ENCODE measurements around the gene CKLF. TPM values are rescaled to one million over a fixed set of nuclear protein-coding genes. Genes with fewer than 3 reads are reported as not detected.

The CKLF gene
- total RNA-seq, 4 donors from 2014 or later: 30.5 to 94.3 (median 42.2) TPM

DNA sequence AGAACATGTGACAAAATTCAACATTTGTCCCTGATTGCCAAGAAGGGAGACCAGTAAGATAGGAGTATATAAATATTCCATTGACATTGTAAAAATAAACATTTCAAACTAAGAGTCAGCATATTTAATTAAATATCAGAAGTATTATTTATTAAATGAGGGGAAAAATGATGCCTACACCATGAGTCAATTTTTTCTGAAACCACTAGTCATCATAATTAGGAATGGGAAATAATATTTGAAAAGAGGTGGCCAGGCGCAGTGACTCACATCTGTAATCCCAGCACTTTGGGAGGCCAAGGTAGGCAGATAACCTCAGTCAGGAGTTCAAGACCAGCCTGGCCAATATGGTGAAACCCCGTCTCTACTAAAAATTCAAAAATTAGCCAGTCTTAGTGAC, 16.0 kb downstream of the CKLF start:
- TF ChIP-seq, protein P1, sequence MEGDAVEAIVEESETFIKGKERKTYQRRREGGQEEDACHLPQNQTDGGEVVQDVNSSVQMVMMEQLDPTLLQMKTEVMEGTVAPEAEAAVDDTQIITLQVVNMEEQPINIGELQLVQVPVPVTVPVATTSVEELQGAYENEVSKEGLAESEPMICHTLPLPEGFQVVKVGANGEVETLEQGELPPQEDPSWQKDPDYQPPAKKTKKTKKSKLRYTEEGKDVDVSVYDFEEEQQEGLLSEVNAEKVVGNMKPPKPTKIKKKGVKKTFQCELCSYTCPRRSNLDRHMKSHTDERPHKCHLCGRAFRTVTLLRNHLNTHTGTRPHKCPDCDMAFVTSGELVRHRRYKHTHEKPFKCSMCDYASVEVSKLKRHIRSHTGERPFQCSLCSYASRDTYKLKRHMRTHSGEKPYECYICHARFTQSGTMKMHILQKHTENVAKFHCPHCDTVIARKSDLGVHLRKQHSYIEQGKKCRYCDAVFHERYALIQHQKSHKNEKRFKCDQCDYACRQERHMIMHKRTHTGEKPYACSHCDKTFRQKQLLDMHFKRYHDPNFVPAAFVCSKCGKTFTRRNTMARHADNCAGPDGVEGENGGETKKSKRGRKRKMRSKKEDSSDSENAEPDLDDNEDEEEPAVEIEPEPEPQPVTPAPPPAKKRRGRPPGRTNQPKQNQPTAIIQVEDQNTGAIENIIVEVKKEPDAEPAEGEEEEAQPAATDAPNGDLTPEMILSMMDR (IDR thresholded peaks at IDR 0.05; ENCODE audit: low read depth): no peak

DNA sequence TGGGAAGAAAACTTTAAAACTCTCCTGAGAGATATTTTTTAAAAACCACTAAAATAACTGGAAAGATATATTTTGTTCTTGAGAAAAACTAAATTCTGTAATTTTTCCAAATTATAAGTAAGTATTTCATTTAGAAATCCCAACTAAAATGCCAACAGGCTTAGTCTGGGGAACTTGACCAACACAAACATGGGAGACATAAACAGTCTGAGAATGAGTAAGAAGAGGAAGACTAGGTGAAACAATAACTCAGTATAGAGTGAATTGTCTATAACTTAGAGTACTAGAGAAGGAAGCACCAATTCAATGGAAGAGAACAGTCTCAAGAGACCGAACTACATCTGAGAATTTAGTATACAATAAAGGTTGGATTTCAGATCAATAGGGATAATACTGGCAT, 16.8 kb downstream of the CKLF start:
- TF ChIP-seq, protein P1 (IDR thresholded peaks at IDR 0.05; ENCODE audit: low read depth): no peak

DNA sequence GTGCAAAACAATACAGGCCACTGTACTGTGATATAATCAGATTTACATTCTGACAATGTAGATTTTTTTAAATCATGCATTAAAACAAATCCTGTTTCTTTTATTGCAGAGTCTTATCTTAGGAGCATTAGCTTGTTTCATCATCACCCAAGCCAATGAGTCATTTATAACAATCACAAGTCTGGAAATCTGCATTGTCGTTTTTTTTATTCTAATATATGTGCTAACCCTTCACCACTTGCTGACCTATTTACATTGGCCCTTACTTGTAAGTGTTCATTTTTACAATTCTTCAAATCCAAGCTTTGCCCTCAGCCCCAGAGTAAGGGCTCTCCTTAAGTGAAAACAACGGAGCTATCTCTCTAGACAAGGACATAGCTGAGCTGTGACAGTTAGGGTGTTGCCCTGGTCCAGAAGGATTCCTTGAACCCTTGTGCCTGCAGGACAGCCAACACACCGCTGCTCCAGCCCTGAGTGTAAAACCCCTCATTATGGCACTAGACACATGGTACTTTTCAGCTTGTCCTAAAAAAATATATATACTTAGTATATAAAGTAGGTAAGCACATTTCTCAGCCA, 17.5 kb downstream of the CKLF start:
- TF ChIP-seq, protein P1 (IDR thresholded peaks at IDR 0.05; ENCODE audit: low read depth): no peak

DNA sequence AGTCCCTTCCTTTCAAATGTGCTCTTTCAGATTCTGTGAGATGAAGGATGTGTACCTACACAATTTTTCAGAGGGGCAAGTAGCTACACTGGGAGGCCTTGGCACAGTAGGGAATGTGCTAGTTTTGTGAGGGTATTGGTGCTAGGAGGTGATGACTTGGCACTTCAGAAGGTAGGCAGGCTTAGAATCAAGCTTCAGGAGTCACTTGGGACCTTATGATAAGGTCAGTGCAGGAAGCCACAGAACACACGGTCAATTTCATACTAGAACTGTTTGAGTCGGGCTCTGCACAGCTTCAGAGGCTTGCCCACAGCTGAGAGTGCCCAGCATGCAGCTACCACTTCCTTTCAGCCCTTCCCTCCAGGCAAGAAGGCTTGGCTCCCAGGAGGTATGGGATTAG, 20.0 kb downstream of the CKLF start:
- TF ChIP-seq, protein P1 (IDR thresholded peaks at IDR 0.05; ENCODE audit: low read depth): no peak

DNA sequence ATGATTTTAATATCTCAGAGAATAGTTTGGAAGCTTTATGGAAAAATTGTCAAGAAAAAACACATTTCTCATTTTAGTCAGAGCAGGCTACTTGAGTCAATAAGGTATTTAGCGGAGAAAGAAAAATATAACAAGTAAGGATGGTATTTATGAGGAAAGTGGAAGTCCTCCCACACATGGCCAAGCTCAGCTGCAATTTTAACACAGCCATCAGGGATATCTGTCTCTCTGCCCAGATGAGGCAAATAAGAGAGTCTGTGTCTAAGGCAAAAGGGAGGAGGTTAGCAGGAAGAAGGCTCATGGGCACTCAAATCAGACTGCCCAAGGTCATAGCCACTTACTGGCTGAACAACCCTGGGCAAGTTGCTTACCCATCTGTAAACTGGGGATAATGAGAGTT, 21.7 kb downstream of the CKLF start:
- TF ChIP-seq, protein P1 (IDR thresholded peaks at IDR 0.05; ENCODE audit: low read depth): no peak

DNA sequence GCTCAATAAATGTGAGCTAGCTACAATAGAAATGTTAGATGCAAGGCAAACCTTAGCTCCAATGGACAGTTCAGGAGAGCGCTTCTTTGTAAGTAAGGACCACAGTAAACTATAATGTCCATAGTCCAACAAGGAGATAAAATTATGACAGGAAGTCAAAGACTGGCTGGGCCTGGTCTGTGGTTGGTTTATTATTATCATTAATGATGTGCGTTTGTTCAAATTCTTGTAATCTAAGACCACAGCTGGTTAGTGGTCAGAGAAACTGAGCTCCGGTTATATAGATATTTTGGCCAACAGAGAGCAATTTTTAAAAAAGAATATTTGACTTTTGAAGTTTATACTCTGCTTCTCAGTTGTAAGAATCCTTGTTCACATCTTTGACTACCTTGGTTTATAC, 22.2 kb downstream of the CKLF start:
- TF ChIP-seq, protein P1 (IDR thresholded peaks at IDR 0.05; ENCODE audit: low read depth): no peak

DNA sequence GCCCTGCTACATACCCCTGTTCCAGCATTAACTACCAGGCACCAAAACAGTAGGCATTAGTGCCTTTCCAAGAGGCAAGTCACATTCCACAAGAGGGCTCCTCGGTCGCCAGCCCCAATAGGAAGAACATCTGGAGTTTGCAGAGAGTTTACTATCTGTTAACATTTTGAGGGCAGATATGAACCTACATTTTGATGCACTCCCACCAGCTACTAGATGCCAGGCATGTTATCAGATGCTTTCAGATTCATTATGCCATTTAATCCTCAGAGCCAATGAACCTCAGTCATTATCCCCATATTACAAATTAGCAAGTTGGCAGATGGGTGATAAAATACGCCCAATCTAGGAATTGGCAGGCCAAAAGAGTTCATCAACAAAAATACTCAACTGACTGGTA, 22.7 kb downstream of the CKLF start:
- TF ChIP-seq, protein P1 (IDR thresholded peaks at IDR 0.05; ENCODE audit: low read depth): no peak

Measured in subcutaneous adipose tissue (tissue), 4 donors.